Colon (tissue), 2 donors: ENCODE measurements around the gene STRBP.
"Not testable (repeated sequence)": the region's sequence is repeated elsewhere in the genome, so short reads cannot be mapped to it uniquely, and the experiment has no call there.

Source experiments
- FAIRE-seq: peaks from 2 replicates; lab custom pipeline; 2012; peaks lifted over from hg19 to GRCh38; lab: Jason Lieb, UNC
- donor health status: control.
- donor health status: control.

The STRBP gene

DNA sequence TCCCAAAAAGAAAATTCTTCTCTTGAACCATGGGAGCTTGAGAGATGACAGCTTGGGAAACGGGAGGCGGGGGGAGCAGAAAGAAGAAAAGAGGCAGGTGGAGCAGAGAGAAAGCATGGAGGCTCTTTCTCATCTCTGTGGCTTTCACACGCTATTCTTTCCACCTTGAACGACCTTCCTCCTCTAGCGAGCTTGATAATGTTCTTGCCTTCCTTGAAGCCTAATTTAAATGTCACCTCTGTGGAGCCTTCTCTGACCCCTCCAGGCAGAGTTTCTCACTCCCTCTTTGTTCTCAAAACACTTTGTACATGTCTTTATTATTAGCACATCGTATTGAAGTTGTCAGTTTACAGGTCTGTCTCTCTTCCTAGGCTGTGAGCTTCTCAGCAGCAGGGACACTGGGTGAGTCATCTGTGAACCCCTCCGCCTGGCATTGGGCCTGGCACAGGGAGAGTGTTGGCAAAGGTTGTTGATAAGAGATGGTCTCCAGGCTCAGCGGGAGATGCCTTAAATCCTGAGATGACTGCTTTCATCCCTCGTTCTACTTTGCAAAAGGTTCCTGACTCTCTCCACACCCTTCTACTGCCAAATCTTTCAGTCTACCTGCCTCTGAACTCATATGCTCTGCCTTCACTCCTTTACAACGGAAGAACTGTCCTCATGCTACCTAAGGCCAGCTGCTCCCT is 14.1 kb upstream of the STRBP start:
- FAIRE-seq, result no peak

DNA sequence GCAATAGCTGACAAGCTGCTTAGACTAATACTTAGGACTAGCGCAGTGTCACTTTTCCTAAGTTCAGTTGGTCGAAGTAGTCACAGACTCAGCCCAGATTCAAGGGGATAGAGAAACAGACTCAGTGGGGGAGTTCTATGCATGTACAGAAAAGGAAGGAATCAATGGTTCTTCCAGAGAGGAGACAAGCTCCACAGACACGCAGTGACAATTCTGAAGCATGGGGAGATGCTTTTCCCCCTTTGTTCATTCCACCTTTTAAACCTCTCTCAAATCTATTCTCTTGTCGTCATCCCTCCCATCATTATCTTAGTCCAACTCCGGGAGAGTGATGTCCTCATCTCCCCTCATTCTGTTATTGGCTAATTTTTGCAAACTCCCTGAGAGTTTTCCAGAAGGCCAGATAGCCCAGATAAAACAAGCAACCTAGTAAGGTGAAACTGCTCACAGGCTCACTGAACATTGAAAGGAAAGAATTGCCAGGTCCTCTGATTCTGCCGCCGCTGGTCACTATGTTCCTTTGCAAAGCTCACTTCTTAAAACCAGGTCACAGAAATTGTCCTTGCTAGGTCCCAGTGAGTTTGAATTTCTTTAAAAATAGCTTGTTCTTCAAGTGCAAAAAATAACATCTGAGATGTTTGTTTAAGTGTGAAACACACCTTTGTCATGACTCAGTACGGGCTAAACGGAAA is 13.4 kb upstream of the STRBP start:
- FAIRE-seq, result no peak

DNA sequence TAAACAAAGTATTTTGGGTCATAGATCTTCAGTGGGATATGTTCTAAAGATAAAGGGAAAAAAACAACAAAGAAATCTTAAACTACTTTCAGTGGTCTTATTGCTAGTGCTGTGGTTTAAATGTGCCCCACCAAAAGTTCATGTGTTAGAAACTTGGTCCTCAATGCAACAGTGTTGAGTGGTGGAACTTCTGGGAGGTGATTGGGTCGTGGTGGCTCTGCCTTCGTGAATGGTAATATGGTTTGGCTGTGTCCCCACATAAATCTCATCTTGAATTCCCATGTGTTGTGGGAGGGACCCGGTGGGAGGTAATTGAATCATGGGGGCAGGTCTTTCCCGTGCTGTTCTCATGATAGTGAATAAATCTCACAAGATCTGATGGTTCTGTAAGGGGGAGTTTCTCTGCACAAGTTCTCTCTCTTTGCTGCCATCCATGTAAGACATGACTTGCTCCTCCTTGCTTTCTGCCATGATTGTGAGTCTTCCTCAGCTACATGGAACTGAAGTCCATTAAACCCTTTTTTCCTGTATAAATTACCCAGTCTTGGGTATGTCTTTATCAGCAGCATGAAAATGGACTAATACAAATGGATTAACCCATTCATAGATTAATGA is 10.6 kb upstream of the STRBP start:
- not testable (repeated sequence) for FAIRE-seq

DNA sequence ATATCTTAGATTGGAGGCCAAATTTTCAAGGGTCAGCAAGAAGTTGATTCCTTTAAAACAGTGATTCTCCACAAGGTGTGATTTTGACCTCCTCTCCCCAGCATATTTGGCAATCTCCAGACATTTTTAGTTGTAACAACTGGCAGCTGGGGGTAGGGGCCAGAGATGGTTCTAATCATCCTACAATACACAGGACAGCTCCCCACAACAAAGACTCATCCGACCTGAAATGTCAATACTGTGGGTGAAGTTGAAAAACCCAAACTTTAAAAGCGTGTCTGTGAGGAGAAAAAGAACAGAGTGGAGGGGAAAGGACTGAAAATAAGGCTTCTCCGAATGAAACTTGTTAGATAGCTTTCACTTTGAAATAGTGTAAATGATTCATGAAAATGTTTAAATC is 10.0 kb upstream of the STRBP start:
- FAIRE-seq, result no peak

DNA sequence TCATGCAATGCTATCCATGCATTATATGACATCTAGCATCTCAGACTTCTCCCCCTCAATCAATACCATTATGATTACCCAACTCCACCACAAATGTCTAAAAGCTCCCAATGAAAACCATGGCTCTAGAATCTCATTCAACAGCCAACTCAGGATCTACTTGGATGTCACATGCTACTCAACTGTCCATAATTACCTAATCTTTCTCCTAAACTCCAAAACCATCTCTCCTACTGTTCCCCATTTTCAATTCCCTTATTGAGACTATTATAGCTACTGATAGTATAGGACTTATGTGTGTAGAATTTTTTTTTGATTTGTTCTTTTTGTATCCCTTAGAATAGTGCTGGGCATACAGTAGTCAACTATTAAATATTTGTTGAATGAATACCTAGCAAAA is 8.2 kb upstream of the STRBP start:
- no peak for FAIRE-seq

DNA sequence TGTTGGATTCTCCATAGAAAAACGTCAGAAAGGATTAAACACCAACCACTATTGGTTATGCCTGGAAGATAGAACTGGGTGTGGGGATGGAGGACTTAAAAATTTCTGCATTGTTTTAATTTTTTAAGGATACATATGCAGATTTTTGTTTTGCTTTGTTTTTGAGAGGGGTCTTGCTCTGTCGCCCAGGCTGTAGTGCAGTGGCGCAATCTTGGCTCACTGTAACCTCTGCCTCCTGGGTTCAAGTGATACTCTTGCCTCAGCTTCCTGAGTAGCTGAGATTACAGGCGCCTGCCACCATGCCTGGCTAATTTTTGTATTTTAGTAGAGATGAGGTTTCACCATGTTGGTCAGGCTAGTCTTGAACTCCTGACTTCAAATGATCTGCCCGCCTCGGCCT is 2.7 kb upstream of the STRBP start:
- FAIRE-seq, result not testable (repeated sequence)

DNA sequence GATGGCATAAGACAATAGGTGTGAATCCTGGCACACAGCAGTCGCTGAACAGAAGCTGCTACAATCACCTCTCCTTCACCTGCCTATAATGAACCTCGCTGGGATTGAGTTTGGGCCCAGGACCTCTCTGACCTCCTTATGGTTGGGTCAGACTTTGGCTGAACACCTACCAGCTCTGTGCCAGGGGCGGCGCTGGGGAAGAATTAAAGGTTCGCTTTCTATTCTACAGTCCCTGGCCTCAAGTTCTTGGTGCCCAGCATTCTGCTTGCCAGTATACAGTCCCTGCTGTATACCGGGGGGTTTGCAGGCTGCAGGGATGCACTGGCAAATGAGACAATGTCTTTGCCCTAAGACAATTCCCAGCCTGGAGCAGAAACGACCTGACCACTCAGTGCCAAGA is 895 bp upstream of the STRBP start:
- no peak for FAIRE-seq

DNA sequence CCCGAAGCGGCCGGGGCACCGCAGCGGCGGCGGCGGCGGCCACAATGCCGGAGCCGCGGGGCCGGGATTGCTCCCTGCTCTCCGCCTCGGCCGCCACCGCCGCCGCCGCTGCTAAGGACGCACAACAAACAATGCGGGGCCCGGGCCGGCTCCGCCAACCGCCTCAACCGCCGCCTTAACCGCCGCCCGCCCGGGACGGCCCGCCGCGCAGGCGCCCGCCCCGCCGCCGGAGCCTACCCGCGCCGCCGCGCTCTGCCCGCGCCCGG is 254 bp downstream of the STRBP start:
- no peak for FAIRE-seq

DNA sequence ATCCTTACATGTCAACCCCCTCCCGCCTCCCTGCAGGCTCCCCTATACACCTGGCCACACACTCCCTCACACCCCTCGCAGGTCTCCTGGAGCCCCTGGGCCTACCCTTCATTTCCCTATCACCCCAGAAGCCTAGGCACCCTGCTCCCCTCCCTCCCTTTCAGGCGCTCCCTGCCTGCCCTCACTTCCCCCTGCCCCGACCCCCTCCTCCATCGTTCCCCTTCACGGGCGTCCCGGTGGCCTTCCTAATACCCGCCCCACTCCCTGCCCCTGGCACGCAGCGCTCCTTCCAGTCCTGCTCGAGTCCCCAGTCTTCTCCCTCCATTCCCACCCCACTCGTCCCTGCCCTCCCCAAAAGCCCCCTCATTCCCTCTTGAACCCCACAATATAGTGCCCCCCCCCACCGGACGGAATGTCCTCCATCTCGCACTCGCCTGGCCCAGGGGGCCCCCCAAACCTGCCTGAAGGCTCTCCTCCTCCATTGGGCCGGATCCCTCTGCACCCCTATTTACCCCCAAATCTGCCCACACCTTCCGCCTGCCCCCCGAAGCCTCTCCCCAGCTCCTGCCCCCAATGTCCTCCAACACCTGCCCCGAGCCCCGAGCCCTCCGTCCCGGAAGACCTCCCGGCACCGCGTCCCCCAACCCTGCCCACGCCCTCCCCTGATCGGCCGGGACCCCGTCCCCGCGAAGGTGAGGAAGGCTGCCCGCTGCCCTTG is 746 bp downstream of the STRBP start:
- FAIRE-seq, result no peak

DNA sequence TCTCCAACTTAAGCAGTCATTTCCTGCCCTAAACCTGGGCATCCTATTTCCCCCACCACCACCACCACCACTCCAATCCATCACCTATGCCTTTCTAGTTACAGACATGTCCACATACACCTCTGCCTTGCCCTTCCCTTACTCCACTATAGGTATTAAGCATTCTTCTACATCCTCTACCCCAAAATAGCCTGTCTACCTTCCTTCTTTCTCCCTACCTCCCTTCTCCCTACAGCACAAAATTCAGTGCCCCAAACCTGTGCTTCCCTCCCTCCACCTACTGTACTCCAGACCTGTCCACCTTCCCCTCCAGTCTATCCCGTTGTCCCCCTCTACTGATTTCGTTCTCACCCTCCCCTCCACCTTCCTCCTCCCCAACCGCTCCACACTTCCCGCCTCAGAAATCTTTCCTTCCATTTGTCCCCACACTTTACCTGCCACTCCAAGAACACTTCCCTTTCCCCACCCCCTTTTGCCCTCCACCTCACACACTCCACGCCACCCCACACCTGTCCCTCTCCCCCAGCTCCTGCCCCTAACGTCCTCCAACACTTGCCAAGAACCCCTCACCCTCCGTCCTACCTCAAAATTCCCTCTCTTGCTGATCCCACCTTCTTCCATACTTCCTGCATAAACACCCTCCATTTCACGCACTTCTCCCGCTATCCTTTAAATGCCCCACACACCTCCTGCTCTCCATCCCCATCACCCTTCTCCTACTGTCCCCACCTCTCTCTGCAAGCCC is 1.6 kb downstream of the STRBP start:
- FAIRE-seq, result no peak

DNA sequence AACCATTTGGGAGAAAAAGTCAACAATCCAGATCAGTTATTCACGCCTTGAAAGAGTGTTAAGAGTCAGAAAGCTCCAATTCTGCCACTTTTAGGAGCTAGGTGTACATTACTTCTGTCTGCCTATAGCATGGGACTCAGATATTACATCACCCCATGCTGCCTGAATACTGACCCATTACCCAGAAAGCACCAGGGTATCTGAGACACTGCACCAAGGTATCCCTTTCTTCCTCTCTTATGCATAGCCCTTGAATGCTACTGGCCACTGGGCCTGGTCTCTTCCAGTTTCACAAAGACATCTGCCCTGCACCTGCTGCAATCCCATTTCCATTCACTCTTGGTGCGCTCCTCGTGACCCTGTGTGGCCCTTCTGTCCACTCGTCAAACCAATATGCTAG is 2.6 kb downstream of the STRBP start:
- no peak for FAIRE-seq

DNA sequence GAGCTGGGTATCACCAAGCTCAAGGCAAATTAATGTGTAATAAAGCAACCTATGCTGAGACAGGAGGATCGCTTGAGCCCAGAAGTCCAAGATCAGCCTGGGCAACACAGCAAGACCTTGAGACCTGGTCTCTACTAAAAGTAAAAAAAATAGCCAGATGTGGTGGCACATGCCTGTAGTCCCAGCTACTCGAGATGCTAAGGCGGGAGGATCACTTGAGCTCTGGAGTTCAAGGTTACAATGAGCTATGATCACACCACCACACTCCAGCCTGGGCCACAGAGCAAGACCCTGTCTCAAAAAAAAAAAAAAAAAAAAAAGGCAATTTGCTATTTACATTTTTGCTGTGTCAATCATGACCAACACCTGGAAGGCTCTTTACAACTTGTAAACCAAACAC is 5.2 kb downstream of the STRBP start:
- no peak for FAIRE-seq

DNA sequence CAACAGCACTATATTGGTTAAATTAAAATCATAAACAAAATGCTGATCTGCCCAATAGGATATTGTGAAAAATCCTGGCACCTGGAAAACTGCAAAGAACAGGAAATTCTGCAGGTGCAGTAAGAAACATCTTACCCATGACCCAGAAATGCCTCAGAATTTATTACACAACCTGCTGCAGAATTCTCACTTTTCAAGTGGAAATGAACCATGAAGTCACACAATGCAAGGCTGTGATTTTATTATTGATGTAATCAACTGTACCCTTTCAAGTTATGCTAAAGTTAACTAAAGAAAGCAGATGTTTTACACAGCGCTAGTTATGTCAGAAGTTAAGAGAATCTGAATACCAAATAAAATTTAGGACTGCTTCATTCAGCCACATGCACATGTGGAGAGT is 6.0 kb downstream of the STRBP start:
- FAIRE-seq, result no peak

DNA sequence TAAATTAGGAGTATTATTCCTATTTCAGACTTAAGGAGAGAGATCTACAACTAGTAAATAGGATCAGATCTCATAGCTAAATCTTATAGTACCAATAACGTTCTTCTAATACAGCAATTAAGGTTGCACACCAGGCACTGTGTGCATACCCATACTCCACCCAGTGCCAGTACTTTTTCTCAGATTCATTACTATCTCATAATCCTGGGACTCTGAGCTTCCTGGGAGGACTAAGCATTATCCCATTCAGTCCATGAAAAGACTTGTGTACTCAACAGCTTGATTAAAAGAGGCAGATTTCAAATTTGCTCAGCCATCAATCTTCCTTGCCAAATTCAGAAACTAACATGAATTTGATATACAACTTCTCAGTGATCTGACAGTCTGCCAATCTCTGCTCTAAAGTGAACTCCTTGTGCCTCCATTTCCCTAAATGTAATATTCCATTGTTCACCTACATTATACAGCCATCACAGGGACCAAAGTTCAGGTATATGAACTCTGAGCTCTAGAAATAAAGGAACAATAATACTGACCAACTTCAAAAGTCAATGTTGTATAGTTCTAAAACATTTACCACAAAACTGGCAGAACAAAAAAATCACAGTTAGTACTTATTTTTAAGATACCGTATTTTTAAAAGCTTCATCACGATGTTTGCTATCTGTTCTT is 7.2 kb downstream of the STRBP start:
- no peak for FAIRE-seq

DNA sequence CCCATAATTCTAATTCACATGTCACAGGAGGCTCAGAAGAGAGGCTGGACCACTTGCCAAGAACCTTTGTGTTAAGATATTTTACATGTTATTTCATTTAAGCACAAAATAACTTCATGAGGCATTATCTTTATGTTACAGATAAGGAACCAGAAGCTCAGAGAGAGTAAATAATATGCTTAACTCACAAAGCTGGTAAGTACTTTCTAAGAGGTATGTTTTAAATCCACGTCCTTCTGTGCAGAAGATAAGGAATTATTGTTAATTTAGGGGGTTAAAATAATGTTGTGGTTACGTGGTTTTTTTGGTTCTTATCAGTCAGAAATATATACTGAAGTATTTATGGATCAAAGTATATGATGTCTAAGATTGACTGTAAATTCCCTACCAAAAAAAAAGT is 8.0 kb downstream of the STRBP start:
- FAIRE-seq, result no peak

DNA sequence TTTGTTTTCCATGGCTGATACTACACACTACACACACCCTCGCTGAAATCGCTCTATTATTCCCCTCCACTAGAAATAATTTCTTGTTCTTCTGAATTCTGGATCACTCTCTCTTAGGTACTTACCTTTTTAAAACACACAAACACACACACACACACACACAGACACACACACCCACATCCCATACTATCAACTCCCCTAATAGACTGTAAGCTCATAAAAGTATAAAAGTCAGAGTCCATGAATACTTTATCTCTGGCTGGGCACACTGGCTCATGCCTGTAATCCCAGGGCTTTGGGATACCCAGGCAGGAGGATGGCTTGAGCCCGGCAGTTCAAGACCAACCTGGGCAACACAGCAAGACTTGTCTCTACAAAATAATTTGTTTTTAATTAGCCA is 11.1 kb downstream of the STRBP start:
- FAIRE-seq, result no peak

DNA sequence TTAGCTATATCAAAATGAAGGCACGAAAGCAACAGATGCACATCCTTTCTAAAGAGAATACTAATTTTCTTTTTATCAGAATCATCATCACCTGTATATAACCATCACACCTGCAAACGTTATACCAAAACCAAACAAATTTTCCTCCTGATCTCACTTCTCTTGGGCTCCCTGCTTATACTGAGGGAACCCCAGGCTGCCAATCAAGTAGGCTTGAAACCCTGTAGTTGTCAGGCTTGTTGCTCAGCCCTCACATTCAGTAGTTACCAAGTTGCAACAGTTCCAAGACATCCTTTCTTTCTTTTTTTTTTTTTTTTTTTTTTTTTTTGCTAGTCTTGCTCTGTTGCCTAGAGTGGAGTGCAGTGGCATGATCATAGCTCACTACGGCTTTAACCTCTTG is 12.7 kb downstream of the STRBP start:
- no peak for FAIRE-seq

DNA sequence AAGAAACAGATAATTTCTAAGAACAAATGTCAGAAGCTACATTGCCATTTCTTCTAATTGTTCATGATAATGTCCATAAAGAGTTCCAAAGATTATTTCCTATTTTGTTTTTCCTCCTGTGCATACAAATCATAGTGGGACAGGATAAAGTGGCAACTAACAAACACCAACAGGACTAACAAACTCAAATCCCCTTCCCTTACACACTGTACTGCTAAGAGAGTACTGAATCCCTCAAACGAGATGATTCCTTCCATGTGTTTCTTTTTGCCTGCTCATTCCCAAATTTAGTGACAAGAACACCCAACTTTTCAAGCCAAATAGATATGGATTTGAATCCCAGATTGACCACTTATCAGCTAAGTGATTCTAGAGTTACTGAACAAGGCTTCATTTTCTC is 15.2 kb downstream of the STRBP start:
- FAIRE-seq, result no peak

DNA sequence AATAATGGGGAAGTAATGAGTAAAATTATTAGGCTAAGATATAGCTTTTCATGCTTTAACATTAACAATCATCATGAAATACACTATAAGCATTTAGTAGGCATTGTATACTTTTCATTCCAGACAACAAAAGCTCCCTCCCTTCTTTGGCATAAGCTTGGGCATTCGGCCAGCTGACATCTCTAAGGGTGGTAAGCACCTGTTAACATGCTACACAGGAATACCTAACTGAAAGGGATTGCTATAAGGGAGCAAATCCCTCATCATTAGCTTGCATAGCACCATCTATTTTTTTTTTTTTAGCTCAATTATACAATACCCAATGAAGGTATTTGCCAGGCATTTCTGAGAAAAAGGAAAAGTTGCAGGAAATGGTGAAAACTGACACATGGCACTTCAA is 16.6 kb downstream of the STRBP start:
- no peak for FAIRE-seq

DNA sequence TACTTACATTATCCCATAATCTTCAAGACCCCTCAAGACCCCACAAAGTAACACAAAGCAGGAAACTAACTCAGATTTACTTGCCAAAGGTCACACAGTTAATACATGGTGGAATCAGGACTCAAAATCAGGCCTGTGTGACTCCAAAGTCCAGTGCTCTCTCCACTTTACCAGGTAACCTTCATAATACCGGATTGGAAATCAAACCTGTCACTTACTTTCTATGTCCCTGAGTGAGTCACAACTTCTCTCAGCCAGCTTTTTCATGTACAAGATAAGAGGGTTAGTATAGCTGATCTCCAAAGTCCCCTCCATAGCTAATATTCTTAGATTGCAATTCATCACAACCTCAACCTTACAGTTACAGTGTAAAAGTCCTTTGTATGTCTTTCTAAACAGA is 17.1 kb downstream of the STRBP start:
- FAIRE-seq, result no peak

DNA sequence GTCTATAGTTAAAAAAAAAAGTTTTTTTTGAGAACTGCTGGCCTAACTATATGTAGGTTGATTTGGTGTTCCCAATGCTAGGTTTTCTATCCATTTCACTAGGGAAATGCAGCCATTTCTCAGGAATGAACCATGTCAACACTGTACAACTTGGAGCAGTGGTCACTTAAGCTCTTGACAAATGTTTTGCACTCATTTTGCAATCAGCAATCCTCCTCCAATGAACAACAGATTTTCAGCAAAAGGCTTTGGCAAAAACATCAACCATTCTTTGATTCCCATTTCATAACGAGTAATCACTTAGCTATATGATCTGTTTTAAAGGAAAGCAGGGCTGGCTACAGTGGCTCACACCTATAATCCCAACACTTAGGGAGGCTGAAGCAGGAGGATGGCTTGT is 17.9 kb downstream of the STRBP start:
- FAIRE-seq, result no peak

DNA sequence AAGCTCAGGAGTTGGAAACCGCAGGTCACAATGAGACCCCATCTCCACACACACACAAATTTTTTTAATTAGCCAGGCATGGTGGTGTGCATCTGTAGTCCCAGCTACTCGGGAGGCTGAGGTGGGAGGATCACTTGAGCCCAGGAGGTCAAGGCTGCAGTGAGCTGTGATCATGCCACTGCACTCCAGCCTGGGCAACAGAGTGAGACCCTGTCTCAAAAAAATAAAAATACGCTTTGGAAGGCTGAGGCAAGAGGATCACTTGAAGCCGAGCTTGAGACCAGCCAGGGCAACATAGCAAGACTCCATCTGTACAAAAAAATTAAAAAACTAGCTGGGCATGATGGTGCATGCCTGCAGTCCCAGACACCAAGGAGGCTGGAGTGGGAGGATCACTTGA is 19.2 kb downstream of the STRBP start:
- not testable (repeated sequence) for FAIRE-seq
